ENCODE results near the gene GOLGA2. TPM values are rescaled to one million over a fixed set of nuclear protein-coding genes. Genes with fewer than 3 reads are reported as not detected.

The GOLGA2 gene
- total RNA-seq, 1 donor from 2014 or later = 35.9 TPM

DNA sequence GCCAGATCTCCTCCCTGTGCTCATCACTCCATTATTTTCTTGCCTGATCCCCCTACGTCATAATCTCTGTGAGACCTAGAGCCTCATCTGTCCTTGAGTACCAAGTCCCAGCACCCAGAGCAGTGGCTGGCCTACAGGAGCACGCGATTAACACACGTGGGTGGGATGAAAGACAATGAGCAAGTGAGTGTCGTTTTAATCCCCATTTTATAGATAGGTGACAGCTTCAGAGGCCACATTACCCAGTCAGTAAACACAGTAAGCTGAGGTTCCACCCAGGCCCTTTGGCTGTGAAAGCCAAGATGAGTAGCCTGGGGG is 29.1 kb upstream of the GOLGA2 start:
- H3K4me3 ChIP-seq (ENCODE audit: low read depth, low read length) = no peak overlapping the region
- TF ChIP-seq, protein P1, sequence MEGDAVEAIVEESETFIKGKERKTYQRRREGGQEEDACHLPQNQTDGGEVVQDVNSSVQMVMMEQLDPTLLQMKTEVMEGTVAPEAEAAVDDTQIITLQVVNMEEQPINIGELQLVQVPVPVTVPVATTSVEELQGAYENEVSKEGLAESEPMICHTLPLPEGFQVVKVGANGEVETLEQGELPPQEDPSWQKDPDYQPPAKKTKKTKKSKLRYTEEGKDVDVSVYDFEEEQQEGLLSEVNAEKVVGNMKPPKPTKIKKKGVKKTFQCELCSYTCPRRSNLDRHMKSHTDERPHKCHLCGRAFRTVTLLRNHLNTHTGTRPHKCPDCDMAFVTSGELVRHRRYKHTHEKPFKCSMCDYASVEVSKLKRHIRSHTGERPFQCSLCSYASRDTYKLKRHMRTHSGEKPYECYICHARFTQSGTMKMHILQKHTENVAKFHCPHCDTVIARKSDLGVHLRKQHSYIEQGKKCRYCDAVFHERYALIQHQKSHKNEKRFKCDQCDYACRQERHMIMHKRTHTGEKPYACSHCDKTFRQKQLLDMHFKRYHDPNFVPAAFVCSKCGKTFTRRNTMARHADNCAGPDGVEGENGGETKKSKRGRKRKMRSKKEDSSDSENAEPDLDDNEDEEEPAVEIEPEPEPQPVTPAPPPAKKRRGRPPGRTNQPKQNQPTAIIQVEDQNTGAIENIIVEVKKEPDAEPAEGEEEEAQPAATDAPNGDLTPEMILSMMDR (conservative IDR thresholded peaks at IDR 0.05; ENCODE audit: low read depth, low read length) = no peak
- DNase-seq (ENCODE audit: low read depth) = no peak

DNA sequence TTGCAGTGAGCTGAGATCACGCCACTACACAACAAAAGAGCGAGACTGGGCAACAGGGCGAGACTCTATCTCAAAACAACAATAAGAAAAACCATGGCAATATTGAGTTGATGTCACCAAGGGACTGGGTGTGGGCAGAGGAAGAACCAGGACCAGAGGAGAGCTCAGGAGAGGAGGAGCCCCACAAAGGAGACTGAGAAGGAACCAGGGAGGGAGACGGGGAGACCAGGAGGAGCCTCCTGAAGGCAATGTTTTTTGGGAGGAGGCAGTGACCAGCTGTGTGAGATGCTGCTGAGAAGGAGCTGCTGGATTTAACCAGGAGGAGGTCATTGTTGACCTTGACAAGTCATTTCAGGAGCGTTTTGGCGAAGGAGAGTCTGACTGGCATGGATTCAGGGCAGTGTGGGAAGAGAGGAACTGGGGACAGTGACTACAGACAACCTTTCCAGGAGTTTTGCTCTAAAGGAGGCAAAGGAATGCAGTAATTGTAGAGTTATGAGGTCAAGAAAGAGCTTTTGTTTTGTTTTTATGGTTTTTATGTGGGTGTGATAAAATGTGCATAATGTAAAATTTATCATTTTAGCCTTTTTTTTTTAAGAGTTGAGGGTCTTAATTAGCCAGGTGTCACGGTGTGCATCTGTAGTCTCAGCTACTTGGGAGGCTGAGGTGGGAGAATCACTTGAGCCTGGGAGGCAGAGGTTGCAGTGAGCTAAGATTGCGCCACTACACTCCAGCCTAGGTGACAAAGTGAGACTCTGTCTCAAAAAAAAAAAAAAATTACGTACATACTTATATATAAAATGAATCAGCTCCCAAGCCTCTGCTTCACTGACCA is 28.5 kb upstream of the GOLGA2 start:
- DNase-seq (ENCODE audit: low read depth) = no peak
- H3K4me3 ChIP-seq (ENCODE audit: low read depth, low read length) = no peak overlapping the region
- TF ChIP-seq, protein P1 (conservative IDR thresholded peaks at IDR 0.05; ENCODE audit: low read depth, low read length) = no peak

DNA sequence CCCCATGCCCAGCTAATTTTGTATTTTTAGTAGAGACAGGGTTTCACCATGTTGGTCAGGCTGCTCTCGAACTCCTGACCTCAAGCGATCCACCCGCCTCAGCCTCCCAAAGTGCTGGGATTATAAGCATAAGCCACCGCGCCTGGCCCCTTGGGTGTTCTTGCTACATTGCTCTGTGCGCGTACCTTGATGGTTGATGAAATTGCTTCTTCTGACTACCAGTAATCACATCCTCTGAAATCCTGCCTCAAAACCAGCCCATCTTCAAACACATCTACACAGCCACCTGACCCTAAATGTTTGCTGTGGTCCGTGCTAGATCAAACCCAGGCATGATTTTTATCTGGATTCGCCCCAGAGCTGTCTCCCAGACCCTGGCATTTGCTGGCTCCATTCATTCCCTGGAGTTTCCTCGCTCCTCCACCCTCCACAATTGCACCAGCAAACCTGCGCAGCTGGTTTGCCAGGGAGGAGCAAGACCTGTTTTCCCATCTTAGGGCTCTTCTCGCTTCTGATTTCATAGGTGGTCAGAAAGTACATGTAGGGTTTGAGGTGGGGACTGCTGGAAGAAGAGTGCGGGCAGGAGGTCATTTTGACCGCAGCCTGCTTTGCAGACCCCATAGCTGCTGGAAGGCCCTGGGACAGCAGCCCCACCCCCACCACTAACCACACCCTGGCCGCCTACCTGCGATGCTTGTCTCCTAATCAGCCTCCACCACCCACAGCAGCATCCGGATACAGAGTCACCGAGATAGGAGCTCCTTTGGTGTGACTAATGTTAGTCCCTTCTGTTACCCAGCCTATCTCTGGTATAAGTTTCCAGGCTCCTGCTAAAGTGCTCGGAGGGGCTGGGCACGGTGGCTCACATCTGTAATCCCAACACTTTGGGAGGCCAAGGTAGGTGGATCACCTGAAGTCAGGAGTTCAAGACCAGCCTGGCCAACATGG is 23.0 kb upstream of the GOLGA2 start:
- TF ChIP-seq, protein P1 (conservative IDR thresholded peaks at IDR 0.05; ENCODE audit: low read depth, low read length) = no peak
- H3K4me3 ChIP-seq (ENCODE audit: low read depth, low read length) = no peak overlapping the region
- DNase-seq (ENCODE audit: low read depth) = no peak

DNA sequence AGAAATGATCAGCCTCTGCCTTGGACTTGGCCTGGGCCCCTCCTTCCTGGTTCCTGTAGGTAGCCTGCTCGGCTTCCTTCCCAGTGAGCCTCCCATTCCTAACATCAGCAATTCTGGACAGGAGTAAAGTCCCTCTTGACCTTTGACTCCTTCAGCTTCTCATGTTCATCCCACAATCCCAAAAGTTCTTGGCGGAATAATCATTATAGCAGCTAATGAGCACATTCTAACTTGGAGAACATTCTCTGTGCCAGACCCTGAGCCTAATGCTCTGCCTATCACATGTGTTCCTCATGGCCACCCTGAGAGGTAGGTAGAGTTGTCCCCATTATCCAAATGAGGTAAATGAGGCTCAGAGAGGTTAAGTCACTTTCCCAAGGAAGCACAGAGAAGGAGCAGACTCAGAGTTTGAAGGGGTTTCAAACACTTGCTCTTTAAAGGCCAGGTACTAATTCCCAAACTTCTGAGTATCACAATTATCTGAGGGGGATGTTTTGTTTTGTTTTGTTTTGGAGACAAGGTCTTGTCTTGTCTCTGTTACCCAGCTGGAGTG is 21.5 kb upstream of the GOLGA2 start:
- no peak overlapping the region for H3K4me3 ChIP-seq (ENCODE audit: low read depth, low read length)
- TF ChIP-seq, protein P1 (conservative IDR thresholded peaks at IDR 0.05; ENCODE audit: low read depth, low read length) = no peak
- no peak for DNase-seq (ENCODE audit: low read depth)

DNA sequence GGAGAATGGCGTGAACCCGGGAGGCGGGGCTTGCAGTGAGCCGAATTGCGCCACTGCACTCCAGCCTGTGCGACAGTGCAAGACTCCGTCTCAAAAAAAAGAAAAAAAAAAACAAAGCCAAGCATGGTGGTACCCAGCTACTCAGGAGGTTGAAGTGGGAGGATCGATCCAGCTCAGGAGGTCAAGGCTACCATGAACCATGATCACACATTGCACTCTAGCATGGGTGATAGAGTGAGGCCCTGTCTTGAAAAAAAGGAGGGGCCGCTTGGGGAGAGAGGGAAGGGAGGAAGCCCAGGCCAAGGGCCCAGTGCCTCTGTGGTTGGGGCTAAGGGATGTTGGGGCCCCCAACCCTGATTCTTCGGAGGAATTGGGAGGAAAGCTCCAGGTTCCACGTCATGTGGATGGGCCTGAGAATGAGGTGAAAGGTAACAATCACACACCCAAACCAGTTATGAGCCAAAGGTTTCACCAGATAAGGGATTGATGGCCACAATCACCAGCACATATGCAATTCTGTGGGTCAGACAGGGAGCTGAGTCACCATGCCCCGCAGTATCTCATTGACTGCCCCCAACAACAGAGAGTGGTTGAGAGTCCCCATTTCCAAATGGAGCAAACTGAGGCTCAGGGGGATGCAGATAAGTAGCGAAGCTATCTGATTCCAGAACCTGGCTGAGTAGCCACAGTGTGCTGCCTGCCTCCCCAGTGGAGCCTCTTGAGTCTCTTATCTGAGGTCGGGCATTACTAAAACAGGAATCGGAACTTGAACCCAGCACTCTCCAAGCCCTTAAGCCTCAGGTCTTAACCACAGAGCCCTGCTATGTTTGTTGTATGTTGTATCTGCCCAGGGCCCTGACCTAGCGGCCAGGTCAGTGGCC is 20.8 kb upstream of the GOLGA2 start:
- DNase-seq (ENCODE audit: low read depth) = no peak
- TF ChIP-seq, protein P1 (conservative IDR thresholded peaks at IDR 0.05; ENCODE audit: low read depth, low read length) = no peak
- no peak overlapping the region for H3K4me3 ChIP-seq (ENCODE audit: low read depth, low read length)

DNA sequence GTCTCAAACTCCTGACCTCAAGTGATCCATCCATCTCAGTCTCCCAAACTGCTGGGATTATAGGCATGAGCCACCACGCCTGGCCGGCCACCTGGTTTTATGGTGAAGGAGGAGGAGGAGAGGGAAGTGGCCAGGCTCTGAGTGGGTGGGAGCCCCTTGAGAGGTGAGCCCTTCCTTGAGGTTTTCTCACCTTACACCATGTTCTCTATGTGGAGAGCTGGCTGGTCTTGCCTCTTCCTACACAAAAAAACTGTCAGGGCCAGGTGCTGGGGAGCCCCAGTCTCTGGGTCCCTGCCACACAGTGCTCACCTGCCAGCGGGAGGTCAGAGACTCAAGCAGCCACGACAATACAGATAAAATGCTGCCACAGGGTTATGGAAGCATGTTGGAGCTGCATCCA is 18.3 kb upstream of the GOLGA2 start:
- no peak overlapping the region for H3K4me3 ChIP-seq (ENCODE audit: low read depth, low read length)
- DNase-seq (ENCODE audit: low read depth) = no peak
- TF ChIP-seq, protein P1 (conservative IDR thresholded peaks at IDR 0.05; ENCODE audit: low read depth, low read length) = no peak

All from epithelial cell of proximal tubule (primary cell).